Measurements from ENCODE around the gene SLC2A10. TPM values are rescaled to one million over a fixed set of nuclear protein-coding genes. Genes with fewer than 3 reads are reported as not detected.

SLC2A10 gene
- total and polyA plus RNA-seq, 2 experiments from 2014 or later, result 4.9 to 14.6 TPM

- TF ChIP-seq CTCF (conservative IDR thresholded peaks at IDR 0.05; ENCODE audit: low read depth in 2 of 2) (no peak), ETS1 (IDR thresholded peaks at IDR 0.05) (no peak), NANOG (IDR thresholded peaks at IDR 0.05; ENCODE audit: borderline replicate concordance) (no peak), EZH2phosphoT487 (IDR thresholded peaks at IDR 0.05; ENCODE audit: unreplicated experiment) (no peak), POLR2AphosphoS5 (IDR thresholded peaks at IDR 0.05; ENCODE audit: low read depth) (no peak), ZNF331 (CRISPR knock-in tag; IDR thresholded peaks at IDR 0.05; ENCODE audit: low read depth) (no peak), CREB1 (CRISPR knock-in tag; IDR thresholded peaks at IDR 0.05; ENCODE audit: low read depth) (no peak), EZH2 (IDR thresholded peaks at IDR 0.05; ENCODE audit: low read depth, unreplicated experiment) (no peak), ZNF114 (CRISPR knock-in tag; IDR thresholded peaks at IDR 0.05) (no peak), STAT1 (IDR thresholded peaks at IDR 0.05; ENCODE audit: unreplicated experiment) (no peak), JUNB (IDR thresholded peaks at IDR 0.05; ENCODE audit: unreplicated experiment) (no peak)
These were observed 30.2 kb downstream of the SLC2A10 start (continued) for GRCh38 chr20:46739431-46740213.

GRCh38 chr20:46740214-46740609 lies 30.8 kb downstream of the SLC2A10 start:
- Histone ChIP-seq H3K79me2 (replicated peaks; ENCODE audit: insufficient read depth) (no peaks in the 10 kb centered on the region), H3K9me2 (ENCODE audit: insufficient read depth) (no peaks in the 10 kb centered on the region), H3K4me3 (no peak overlapping the region), H3K27me3 (ENCODE audit: insufficient read depth) (no peaks in the 10 kb centered on the region), H3K4me1 (ENCODE audit: insufficient read depth) (no peaks in the 10 kb centered on the region), H2AFZ (no peak overlapping the region), H3K36me3 (ENCODE audit: insufficient read depth) (no peaks in the 10 kb centered on the region), H4K20me1 (replicated peaks; ENCODE audit: insufficient read depth) (no peaks in the 10 kb centered on the region), H3F3A (replicated peaks; ENCODE audit: low read depth) (no peaks in the 10 kb centered on the region), H3K4me2 (no peak overlapping the region), H3K27ac (ENCODE audit: low read depth) (no peak overlapping the region)
- ATAC-seq (no peak), DNase-seq (ENCODE audit: low spot score) (no peak)
- Mint-ChIP-seq H3K27me3 (ENCODE audit: insufficient read depth, low read depth, poor library complexity) (no peaks in the 10 kb centered on the region), H3K9me3 (no peaks in the 10 kb centered on the region; the same call in 1 of the 3 replicates), H3K4me3 (no peak overlapping the region), H3K27ac (no peak overlapping the region), H3K36me3 (ENCODE audit: low read depth) (no peaks in the 10 kb centered on the region), H3K4me1 (peaks cover 9% of the 10 kb centered on the region; the same call in 2 of the 3 replicates)
- TF ChIP-seq NANOG (IDR thresholded peaks at IDR 0.05; ENCODE audit: borderline replicate concordance) (no peak), ZNF114 (CRISPR knock-in tag; IDR thresholded peaks at IDR 0.05) (no peak), POLR2AphosphoS5 (IDR thresholded peaks at IDR 0.05; ENCODE audit: low read depth) (no peak), STAT1 (IDR thresholded peaks at IDR 0.05; ENCODE audit: unreplicated experiment) (no peak), ZNF331 (CRISPR knock-in tag; IDR thresholded peaks at IDR 0.05; ENCODE audit: low read depth) (no peak), ETS1 (IDR thresholded peaks at IDR 0.05) (no peak), REST (IDR thresholded peaks at IDR 0.05; ENCODE audit: unreplicated experiment) (no peak), EZH2phosphoT487 (IDR thresholded peaks at IDR 0.05; ENCODE audit: unreplicated experiment) (no peak), JUNB (IDR thresholded peaks at IDR 0.05; ENCODE audit: unreplicated experiment) (no peak)

All from GM23338 (cell line).